CD4-positive, alpha-beta T cell treated with Interleukin-15 for 4 hours (primary cell): ENCODE measurements around the gene FAM120A.
"Not testable (repeated sequence)": the region's sequence is repeated elsewhere in the genome, so short reads cannot be mapped to it uniquely, and the experiment has no call there.

Source experiments
- DNase-seq: peaks from one replicate; pipeline ENCODE4 v3.0.0-alpha.2; 2020; ENCODE audit warnings: low spot score

The FAM120A gene

GRCh38 chr9:93511228-93511627, 59.7 kb downstream of the FAM120A start:
- not testable (repeated sequence) for DNase-seq

GRCh38 chr9:93512170-93512812, 60.8 kb downstream of the FAM120A start:
- not testable (repeated sequence) for DNase-seq

GRCh38 chr9:93513606-93514005, 62.1 kb downstream of the FAM120A start:
- no peak for DNase-seq

DNA sequence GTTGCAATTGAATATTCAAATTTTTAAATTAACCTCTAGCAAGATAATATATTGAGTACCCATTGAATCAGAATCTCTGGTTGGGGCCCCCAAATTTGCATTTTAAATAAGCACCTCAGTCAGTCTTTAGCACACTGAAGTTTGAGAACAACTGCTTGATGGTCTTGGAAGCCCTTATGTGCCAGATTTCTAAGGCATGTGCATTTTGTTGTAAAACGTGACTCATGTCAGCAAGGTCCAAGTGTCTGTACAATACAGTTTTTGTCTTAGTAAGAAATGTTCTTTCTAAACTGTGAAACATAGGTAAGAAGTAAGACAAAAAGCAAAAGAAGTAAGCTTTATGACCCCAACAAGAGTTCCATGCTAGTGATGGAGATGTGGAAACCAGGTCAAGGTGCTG, 65.8 kb downstream of the FAM120A start:
- no peak for DNase-seq

GRCh38 chr9:93520523-93520922, 69.0 kb downstream of the FAM120A start:
- DNase-seq = no peak

- DNase-seq = no peak
These were observed 71.3 kb downstream of the FAM120A start for GRCh38 chr9:93522736-93523135.

GRCh38 chr9:93523518-93524144, 72.1 kb downstream of the FAM120A start:
- no peak for DNase-seq

DNA sequence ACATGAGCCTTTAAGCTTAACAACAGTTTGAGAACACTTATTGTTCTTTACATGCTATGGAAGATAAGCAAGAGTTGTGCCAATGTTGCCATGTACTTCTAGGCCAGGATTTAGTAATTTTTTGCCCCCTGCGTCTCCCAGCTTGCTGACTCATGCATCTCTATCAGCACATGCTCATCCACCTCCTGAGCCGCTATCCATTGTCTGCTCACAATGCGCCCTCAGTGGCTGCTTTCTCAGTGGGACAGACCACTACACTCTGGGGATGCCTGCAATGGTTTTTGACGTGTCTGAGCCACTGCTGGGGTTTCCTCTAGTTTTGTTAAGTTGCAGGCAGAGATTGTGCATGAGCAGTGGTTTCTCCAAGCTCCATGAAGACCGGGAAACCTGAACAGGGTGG, 74.0 kb downstream of the FAM120A start:
- DNase-seq = no peak

DNA sequence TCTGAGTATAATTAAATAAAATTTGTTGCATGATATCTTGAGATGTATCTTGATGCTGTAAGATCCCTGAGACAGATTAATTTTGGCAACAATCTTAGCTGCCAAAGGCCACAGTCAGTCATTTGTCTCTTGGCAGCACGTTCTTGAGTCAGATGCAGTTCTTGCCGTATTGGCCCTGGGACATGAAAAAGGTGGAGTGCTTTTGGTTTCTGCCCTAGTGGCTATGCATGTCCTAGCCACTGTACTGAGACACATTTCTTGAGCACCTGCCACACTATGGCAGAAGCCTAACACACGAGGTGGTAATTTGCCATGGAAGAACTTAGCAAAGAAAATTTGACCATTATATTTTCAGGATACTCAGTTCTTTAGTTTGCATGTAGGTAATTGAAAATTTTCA, 79.9 kb downstream of the FAM120A start:
- no peak for DNase-seq

- no peak for DNase-seq
These were observed 80.7 kb downstream of the FAM120A start for GRCh38 chr9:93532141-93532540.

GRCh38 chr9:93533863-93534262, 82.4 kb downstream of the FAM120A start:
- DNase-seq = no peak

GRCh38 chr9:93536167-93536566, 84.7 kb downstream of the FAM120A start:
- DNase-seq = no peak

GRCh38 chr9:93536874-93537273, 85.4 kb downstream of the FAM120A start:
- DNase-seq = no peak

DNA sequence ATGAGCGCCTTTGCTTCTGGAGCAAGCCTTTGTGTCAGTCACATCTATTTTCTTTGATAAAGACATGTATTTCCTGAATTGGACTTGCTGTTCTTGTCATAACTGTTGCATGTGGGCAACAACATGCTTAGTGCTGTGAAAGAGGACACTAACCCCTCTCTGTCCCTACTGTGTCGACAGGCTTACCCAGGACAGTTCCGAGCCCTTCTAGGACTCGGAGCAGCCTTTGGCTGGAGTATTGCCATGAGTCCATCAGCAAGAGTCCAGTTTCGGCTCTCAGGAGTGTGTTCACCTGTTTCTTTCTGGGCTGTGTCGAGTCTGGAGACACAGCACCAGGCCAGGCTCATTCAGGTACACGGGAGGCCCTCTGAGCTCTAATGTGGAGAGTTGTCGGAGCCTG, 88.8 kb downstream of the FAM120A start:
- DNase-seq = no peak

DNA sequence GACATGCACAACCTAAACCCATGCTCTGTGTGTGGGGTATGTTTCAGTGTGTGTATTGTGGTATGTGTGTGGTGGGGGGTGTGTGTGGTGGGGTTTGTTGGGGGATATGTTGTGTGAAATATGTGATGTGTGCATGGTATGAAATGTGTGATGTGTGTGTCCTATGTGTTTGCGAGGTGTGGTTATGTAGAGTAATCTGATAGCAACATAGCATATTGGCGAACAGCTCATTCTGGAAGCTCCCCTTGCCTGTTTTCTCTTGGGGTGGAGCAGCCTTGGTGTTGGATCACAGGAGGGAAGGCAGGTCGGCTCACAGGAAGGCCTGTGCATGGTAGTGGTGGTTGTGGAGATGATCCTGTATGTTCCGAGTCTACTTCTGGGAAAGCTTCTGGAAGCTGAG, 89.5 kb downstream of the FAM120A start:
- no peak for DNase-seq

DNA sequence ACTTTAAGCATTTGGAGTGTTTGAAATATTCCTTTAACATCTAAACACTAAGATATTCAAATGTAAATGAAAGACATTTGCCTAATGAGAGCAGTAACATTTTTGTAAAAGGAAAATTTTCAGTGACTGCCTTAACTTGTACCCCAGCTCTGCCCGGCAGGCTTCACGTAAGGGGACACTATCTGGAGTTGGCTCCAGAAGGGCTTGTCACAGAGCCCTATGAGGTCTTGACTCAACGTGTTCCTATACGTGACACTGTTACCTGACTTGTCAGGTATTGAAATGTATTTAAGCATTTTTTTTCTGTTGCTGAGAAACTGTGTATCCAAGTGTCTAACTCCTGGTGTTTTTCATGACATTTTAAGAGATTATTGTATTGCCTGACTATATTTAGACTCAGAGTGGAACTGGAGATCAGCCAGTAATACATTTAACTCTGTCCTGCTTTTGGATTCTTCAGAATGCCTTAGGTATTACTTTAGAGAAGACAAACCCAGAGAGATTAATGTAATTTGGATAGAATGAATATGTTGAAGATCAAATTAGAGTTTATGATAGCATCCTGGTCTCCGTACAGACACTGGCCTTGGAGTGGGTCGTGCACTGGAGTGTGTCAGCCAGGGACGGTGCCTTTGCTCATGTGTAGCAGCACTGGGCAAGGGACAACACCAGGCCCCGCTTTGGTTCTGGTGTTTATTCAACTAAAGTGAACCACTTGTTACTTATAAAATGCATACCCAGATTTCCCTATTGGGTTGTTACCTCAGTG, 90.3 kb downstream of the FAM120A start:
- no peak for DNase-seq

DNA sequence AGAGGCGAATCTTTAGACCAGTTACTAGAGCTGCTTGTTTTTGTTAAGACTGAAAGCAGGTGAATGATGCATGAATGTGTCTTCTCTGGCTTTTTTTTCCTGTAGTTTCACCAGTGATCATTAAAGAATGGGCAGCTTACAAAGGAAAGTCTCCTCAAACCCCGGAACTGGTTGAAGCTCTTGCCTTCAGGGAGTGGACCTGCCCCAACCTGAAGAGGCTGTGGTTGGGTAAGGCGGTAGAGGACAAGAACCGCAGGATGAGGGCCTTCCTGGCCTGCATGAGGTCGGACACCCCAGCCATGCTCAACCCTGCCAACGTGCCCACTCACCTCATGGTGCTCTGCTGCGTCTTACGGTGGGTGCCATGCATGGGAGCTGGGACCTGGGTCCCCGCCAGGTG, 91.6 kb downstream of the FAM120A start:
- no peak for DNase-seq

DNA sequence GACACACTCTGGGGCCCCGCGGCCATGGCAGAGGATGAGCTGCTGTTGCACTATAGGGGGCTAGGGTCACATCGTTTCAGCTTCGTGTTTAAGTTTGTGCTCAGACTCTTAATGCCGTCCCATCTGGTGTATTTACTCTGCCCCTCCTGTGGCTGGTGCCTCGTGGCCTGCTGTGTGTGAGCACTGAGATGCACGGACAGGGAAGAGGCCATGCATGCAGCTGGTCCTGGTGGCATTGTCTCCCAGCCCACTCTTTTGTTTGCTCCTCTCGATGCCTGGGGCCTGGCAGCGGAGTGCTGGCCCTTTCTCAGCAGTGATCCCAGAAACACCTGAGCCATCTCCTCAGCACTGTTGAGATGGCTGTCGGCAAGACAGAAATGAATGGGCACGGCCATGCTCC, 94.9 kb downstream of the FAM120A start:
- DNase-seq = no peak

- no peak for DNase-seq
These were observed 98.1 kb downstream of the FAM120A start for GRCh38 chr9:93549611-93550010.

GRCh38 chr9:93552923-93553322, 101.4 kb downstream of the FAM120A start:
- DNase-seq = no peak

DNA sequence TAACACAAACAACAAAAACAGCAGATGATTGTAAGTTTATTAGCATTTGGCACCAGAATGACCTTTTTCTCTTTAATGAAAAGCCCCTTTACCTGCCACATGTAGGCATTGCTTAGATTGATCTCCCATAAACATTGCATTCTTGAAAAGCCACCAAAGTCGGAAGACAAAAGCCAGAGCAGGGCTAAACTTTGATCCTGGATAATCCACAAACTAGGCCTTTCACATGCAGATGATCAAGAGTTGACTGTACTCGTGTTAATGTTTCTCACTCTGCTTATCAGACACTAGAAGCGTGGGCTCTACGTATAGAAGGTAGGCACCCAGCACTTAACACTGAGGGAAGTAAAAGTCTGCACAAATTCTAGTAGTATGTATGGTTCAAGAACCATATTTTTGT, 103.9 kb downstream of the FAM120A start:
- DNase-seq = no peak

DNA sequence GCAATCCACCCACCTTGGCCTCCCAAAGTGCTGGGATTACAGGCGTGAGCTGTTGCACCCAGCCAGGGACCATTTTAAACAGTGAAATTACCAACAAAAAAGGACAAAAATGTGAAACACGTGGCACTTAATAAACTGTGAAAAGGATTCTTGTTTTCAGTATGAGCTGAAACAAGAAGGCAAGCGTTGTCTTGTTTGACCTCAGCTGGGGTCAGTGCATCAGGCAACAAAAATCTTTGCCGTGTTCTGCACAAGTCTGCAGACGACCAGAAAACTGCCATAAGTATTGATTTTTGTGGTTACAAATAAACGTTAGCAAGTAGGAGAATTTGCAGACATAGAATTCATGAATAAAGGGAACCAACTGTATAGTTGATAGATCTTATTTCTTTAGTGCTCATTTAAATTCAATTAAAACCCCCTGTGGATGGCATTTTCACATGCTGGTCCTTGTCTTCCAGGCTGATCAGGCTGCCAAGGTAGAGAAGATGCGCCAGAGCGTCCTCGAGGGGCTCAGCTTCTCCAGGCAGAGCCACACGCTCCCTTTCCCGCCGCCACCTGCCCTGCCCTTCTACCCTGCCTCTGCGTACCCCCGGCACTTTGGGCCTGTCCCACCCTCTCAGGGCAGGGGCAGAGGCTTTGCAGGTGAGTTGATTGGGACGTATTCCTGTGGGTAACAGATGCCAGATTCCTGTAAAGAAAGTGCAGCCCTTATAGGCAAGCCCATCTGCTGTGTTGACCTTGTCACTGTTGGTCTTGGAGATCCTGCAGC, 106.1 kb downstream of the FAM120A start:
- no peak for DNase-seq

- DNase-seq = no peak
These were observed 107.0 kb downstream of the FAM120A start for GRCh38 chr9:93558503-93558902.
